Ishikawa (cell line): ENCODE measurements around the gene OGT.

Source experiments
- CEBPB ChIP-seq: IDR thresholded peaks from 2 replicates; pipeline ENCODE4 v1.6.1; 2012
- CREB1 ChIP-seq: IDR thresholded peaks from 2 replicates; pipeline ENCODE4 v1.6.1; 2012; ENCODE audit warnings: low read depth
- EGR1 ChIP-seq: IDR thresholded peaks from 2 replicates; pipeline ENCODE4 v1.6.1; 2012
- EP300 ChIP-seq: IDR thresholded peaks from 2 replicates; pipeline ENCODE4 v1.6.1; 2012; ENCODE audit warnings: borderline replicate concordance
- FOXM1 ChIP-seq: IDR thresholded peaks from 2 replicates; pipeline ENCODE4 v1.6.1; 2012; ENCODE audit warnings: low read depth, borderline replicate concordance
- MAX ChIP-seq: IDR thresholded peaks from 2 replicates; pipeline ENCODE4 v1.6.1; 2012
- NFIC ChIP-seq: IDR thresholded peaks from 2 replicates; pipeline ENCODE4 v1.6.1; 2012
- RAD21 ChIP-seq: IDR thresholded peaks from 2 replicates; pipeline ENCODE4 v1.6.1; 2012; ENCODE audit warnings: low read depth
- REST ChIP-seq: IDR thresholded peaks from 2 replicates; pipeline ENCODE4 v1.6.1; 2012; ENCODE audit warnings: low read depth, mild to moderate bottlenecking
- TAF1 ChIP-seq: IDR thresholded peaks from 2 replicates; pipeline ENCODE4 v1.6.1; 2012; ENCODE audit warnings: low read depth, mild to moderate bottlenecking
- TCF12 ChIP-seq: IDR thresholded peaks from 2 replicates; pipeline ENCODE4 v1.6.1; 2012; ENCODE audit warnings: low read depth
- TEAD4 ChIP-seq: IDR thresholded peaks from 2 replicates; pipeline ENCODE4 v1.6.1; 2012
- USF1 ChIP-seq: IDR thresholded peaks from 2 replicates; pipeline ENCODE4 v1.6.1; 2012
- YY1 ChIP-seq: IDR thresholded peaks from 2 replicates; pipeline ENCODE4 v1.6.1; 2012; ENCODE audit warnings: low read depth
- ZBTB7A ChIP-seq: IDR thresholded peaks from 2 replicates; pipeline ENCODE4 v1.6.1; 2012; ENCODE audit warnings: low read depth

OGT gene

GRCh38 chrX:71616672-71617529 lies 84.0 kb downstream of the OGT start:
- TF ChIP-seq YY1 (no peak), TAF1 (no peak), FOXM1 (no peak), EGR1 (no peak), CREB1 (no peak), TEAD4 (no peak), ZBTB7A (no peak)

GRCh38 chrX:71617742-71618141 lies 84.8 kb downstream of the OGT start:
- TF ChIP-seq TEAD4 (no peak), USF1 (no peak)

GRCh38 chrX:71618303-71618721 lies 85.4 kb downstream of the OGT start, which contains the start of gene CXCR3:
Gene CXCR3, minus strand, starts transcription at chrX:71618511. Its CDS starts 62 bp downstream, at chrX:71618449.
- TF ChIP-seq REST (no peak), TAF1 (no peak), CEBPB (no peak), EGR1 (no peak), TCF12 (no peak), CREB1 (no peak), RAD21 (no peak), FOXM1 (no peak), YY1 (no peak), MAX (no peak)

- no peak for TF ChIP-seq TAF1
- TF ChIP-seq CEBPB: no peak
- no peak for TF ChIP-seq FOXM1
- no peak for TF ChIP-seq NFIC
- TF ChIP-seq ZBTB7A: no peak
- TF ChIP-seq EP300: no peak
- no peak for TF ChIP-seq CREB1
- no peak for TF ChIP-seq TEAD4
- TF ChIP-seq REST: no peak
- TF ChIP-seq USF1: no peak
- TF ChIP-seq EGR1: no peak
- no peak for TF ChIP-seq TCF12
Observed at GRCh38 chrX:71618787-71619186, 85.9 kb downstream of the OGT start.

GRCh38 chrX:71619193-71619592 lies 86.3 kb downstream of the OGT start:
- TF ChIP-seq EGR1: no peak
- no peak for TF ChIP-seq CREB1
- TF ChIP-seq CEBPB: no peak
- TF ChIP-seq FOXM1: no peak
- no peak for TF ChIP-seq YY1
- TF ChIP-seq NFIC: no peak
- TF ChIP-seq RAD21: no peak
- no peak for TF ChIP-seq MAX
- TF ChIP-seq TAF1: no peak
- TF ChIP-seq EP300: no peak

- no peak for TF ChIP-seq REST
- TF ChIP-seq TEAD4: no peak
- no peak for TF ChIP-seq YY1
- TF ChIP-seq RAD21: no peak
- TF ChIP-seq USF1: no peak
- no peak for TF ChIP-seq TAF1
- no peak for TF ChIP-seq TCF12
- TF ChIP-seq ZBTB7A: no peak
- TF ChIP-seq MAX: no peak
- TF ChIP-seq CREB1: no peak
- no peak for TF ChIP-seq EP300
- TF ChIP-seq NFIC: no peak
- TF ChIP-seq EGR1: no peak
- TF ChIP-seq CEBPB: no peak
Observed at GRCh38 chrX:71619986-71620385, 87.1 kb downstream of the OGT start.
